OCI-LY7 (cell line): ENCODE measurements around the gene TAGLN.
"Not testable (repeated sequence)": the region's sequence is repeated elsewhere in the genome, so short reads cannot be mapped to it uniquely, and the experiment has no call there.

Source experiments
- EZH2phosphoT487 ChIP-seq: fragments of 200-600 bp; sonication (generic); IDR thresholded peaks from 2 replicates; pipeline ENCODE4 v1.6.1; 2018; ENCODE audit warnings: low read depth, borderline replicate concordance, mild to moderate bottlenecking, mixed run types, antibody characterized with exemption, low read length, moderate library complexity, mixed read lengths
- TF ChIP-seq, protein P1 (sequence below): fragments of 200-600 bp; sonication (generic); conservative IDR thresholded peaks from 2 replicates; pipeline ENCODE4 v1.5.1; 2014; ENCODE audit warnings: mild to moderate bottlenecking, antibody characterized with exemption, low read length, moderate library complexity, mixed read lengths

DNA sequence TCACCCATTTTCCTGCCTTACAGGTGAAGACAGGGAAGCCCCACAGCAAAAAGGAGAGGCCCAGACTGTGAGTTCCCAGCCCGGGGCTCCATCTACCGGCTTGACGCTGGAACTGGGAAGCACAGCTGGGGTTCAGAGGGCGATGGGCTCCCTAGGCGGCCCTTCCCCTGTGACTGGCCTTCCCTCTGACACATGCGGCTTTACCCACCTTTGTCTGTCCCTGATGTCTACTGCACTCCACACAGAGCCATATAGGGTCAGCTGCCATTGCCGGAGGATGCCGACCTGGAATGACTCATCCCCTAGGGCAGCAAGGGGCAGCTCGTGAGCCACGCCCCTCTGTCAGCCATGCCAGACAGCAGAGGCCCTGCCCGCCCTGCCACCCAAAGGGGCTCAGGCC lies 7.7 kb downstream of the TAGLN start:
- TF ChIP-seq, protein P1, sequence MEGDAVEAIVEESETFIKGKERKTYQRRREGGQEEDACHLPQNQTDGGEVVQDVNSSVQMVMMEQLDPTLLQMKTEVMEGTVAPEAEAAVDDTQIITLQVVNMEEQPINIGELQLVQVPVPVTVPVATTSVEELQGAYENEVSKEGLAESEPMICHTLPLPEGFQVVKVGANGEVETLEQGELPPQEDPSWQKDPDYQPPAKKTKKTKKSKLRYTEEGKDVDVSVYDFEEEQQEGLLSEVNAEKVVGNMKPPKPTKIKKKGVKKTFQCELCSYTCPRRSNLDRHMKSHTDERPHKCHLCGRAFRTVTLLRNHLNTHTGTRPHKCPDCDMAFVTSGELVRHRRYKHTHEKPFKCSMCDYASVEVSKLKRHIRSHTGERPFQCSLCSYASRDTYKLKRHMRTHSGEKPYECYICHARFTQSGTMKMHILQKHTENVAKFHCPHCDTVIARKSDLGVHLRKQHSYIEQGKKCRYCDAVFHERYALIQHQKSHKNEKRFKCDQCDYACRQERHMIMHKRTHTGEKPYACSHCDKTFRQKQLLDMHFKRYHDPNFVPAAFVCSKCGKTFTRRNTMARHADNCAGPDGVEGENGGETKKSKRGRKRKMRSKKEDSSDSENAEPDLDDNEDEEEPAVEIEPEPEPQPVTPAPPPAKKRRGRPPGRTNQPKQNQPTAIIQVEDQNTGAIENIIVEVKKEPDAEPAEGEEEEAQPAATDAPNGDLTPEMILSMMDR = not testable (repeated sequence)
- TF ChIP-seq EZH2phosphoT487 = not testable (repeated sequence)
